SHP77 treated with DMSO at 0.1 percent for 48 hours (cell line): ENCODE results near the gene PBXIP1.

ENCODE experiments used
- DNase-seq: peaks from one replicate; lab custom pipeline; 2025; lab: John Stamatoyannopoulos, UW

The PBXIP1 gene

GRCh38 chr1:154956544-154956941 lies 644 bp upstream of the PBXIP1 start:
- no peak for DNase-seq

GRCh38 chr1:154955039-154955717 lies 721 bp downstream of the PBXIP1 start:
- DNase-seq, result peak; percentile 83

- no peak for DNase-seq
These were observed 1.4 kb downstream of the PBXIP1 start for GRCh38 chr1:154954541-154954940.

- no peak for DNase-seq
These were observed 2.3 kb downstream of the PBXIP1 start for GRCh38 chr1:154953611-154954038.

GRCh38 chr1:154952664-154953063 lies 3.2 kb downstream of the PBXIP1 start:
- DNase-seq, result no peak

GRCh38 chr1:154951901-154952657 lies 3.8 kb downstream of the PBXIP1 start:
- DNase-seq, result no peak

- DNase-seq, result no peak
These were observed 7.8 kb downstream of the PBXIP1 start for GRCh38 chr1:154948079-154948478.

GRCh38 chr1:154945962-154946850 lies 9.7 kb downstream of the PBXIP1 start:
- DNase-seq, result no peak

GRCh38 chr1:154945160-154945961 lies 10.5 kb downstream of the PBXIP1 start:
- DNase-seq, result no peak

- no peak for DNase-seq
These were observed 11.3 kb downstream of the PBXIP1 start for GRCh38 chr1:154944401-154945159.

- no peak for DNase-seq
These were observed 12.1 kb downstream of the PBXIP1 start for GRCh38 chr1:154943649-154944400.

- DNase-seq, result no peak
These were observed 14.4 kb downstream of the PBXIP1 start for GRCh38 chr1:154941333-154942013.

GRCh38 chr1:154940651-154941194 lies 15.2 kb downstream of the PBXIP1 start:
- DNase-seq, result no peak

GRCh38 chr1:154940213-154940560 lies 15.7 kb downstream of the PBXIP1 start:
- DNase-seq, result no peak

GRCh38 chr1:154938604-154939399 lies 17.1 kb downstream of the PBXIP1 start:
- DNase-seq, result no peak

GRCh38 chr1:154937988-154938386 lies 17.9 kb downstream of the PBXIP1 start:
- DNase-seq, result no peak

- DNase-seq, result peak; percentile 97
These were observed 18.6 kb downstream of the PBXIP1 start for GRCh38 chr1:154937085-154937987.
